Omental fat pad (tissue), 4 donors: ENCODE results near the gene NDST4. TPM values are rescaled to one million over a fixed set of nuclear protein-coding genes. Genes with fewer than 3 reads are reported as not detected.

Experiments used
- ATAC-seq: fragments of 150-250 bp; one replicate; pipeline ENCODE4 v1.9.1; 2016; ENCODE audit warnings: mild to moderate bottlenecking, moderate library complexity; ENCODE audit not compliant: low FRiP score
- DNase-seq: peaks from one replicate; pipeline ENCODE4 v3.0.0-alpha.2; 2019; ENCODE audit warnings: low spot score
- total RNA-seq, 4 donors: library from RNA; depleted of rRNA; stranded (reverse); fragments of >200 nt; gene quantifications; one replicate each; pipeline ENCODE4 v1.1.0, GENCODE V29; 2016
- TF ChIP-seq, protein P1 (sequence below), 3 donors: fragments of 450-650 bp; IDR thresholded peaks; one replicate each; pipeline ENCODE4 v1.5.1; 2016 to 2017; ENCODE audit warnings: antibody characterized with exemption in 3 of 3, mild to moderate bottlenecking in 3 of 3, moderate library complexity in 2 of 3

Gene NDST4
- total RNA-seq, 4 donors from 2014 or later = not detected

DNA sequence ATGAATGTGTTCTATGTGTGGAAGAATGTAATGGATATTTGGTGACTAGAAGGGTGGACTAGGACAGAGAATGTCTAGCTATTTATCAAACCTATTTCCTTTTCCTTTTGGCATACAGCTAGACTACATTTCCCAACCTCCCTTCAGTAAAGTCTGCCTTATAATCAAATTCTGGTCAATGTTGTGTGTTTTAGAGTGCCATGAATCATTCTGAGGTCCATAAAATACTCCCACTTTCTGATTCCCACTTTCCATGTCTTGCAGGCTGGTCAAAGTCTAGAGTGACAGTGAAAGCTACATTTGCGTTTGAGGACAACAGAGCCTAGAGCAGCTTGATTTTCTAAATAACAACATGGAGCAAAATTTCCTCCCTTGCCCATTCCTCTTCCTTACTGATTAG is 297.7 kb downstream of the NDST4 start:
- ATAC-seq (no peak), DNase-seq (no peak)
- TF ChIP-seq, protein P1, sequence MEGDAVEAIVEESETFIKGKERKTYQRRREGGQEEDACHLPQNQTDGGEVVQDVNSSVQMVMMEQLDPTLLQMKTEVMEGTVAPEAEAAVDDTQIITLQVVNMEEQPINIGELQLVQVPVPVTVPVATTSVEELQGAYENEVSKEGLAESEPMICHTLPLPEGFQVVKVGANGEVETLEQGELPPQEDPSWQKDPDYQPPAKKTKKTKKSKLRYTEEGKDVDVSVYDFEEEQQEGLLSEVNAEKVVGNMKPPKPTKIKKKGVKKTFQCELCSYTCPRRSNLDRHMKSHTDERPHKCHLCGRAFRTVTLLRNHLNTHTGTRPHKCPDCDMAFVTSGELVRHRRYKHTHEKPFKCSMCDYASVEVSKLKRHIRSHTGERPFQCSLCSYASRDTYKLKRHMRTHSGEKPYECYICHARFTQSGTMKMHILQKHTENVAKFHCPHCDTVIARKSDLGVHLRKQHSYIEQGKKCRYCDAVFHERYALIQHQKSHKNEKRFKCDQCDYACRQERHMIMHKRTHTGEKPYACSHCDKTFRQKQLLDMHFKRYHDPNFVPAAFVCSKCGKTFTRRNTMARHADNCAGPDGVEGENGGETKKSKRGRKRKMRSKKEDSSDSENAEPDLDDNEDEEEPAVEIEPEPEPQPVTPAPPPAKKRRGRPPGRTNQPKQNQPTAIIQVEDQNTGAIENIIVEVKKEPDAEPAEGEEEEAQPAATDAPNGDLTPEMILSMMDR (IDR thresholded peaks at IDR 0.05) = no peak

- TF ChIP-seq, protein P1 (IDR thresholded peaks at IDR 0.05) = no peak
- ATAC-seq = no peak
- DNase-seq = no peak
Observed at GRCh38 chr4:114813961-114814360, 299.5 kb downstream of the NDST4 start.

DNA sequence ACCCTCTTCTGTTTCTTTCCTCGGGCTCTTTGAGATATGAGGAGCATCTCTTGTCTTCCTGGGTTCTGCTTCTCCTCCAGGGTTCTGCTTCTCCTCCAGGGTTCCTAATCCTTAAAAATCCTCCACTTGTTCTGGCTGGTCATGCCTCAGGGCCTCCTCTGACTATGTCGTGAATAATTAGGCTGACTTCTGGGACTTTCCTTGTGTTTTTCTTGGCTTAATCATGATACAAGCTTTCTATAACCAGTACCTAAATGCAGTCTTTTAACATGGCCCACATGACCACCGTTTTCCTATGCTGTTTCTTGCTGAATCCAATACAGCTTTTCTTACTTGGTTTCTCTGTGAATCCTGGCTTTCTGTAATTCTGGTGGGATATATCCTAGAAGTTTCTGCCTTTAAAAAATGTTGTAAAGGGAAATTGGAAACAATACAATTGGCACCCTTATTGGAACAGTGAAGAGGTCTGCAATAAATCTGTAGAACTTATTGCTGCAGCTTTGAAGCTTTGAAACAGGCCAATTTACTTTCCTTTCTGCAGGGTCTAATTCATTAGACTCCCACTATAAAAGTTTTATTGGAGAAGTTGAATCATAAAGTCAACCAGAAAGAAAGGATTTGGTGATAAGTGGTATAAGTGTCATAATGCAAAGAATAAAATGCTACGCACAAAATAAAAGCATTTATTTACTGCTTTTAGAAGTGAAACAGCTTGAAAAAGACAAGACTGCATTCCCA is 301.7 kb downstream of the NDST4 start:
- DNase-seq (no peak), ATAC-seq (no peak)
- TF ChIP-seq, protein P1 (IDR thresholded peaks at IDR 0.05) = no peak

GRCh38 chr4:114807759-114808404 is 305.5 kb downstream of the NDST4 start:
- TF ChIP-seq, protein P1 (IDR thresholded peaks at IDR 0.05) = no peak
- ATAC-seq = no peak
- DNase-seq = no peak

DNA sequence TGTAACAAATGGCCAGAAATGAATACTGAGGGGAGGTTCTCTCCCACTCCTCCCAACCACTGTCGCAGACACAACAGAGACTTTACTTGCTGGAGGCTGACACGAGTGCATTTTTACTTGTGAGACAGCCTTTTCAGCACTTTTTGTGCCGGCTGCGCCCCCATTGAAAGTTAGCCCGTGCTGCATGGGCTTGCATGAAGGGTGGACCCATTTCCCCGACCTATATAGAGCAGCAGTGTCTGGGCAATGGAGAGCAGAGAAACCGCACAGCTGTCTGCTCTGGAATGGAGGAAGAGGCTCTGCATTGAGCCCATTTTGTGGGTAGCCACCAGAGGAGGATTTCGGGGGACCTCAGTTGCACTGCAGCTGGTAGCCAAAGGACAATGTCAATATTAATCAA is 306.1 kb downstream of the NDST4 start:
- no peak for ATAC-seq
- TF ChIP-seq, protein P1 (IDR thresholded peaks at IDR 0.05) = no peak
- no peak for DNase-seq

- DNase-seq (no peak), ATAC-seq (no peak)
- TF ChIP-seq, protein P1 (IDR thresholded peaks at IDR 0.05) = no peak
Observed at GRCh38 chr4:114791976-114792375, 321.4 kb downstream of the NDST4 start.

DNA sequence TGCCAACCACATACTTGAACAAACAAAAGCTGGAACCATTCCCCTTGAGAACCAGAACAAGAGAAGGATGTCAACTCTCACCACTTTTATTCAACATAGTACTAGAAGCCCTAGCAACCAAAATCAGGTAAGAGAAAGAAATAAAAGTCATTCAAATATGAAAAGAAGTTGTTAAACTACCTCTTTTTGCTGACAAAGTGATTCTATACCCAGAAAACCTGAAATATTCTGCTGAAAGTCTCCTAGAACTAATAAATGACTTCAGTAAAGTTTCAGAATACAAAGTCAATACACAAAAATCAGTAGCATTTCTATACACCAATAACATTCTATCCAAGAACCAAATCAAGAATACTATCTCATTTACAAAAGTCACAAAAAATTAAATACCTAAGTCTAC is 327.9 kb downstream of the NDST4 start:
- DNase-seq (no peak), ATAC-seq (no peak)
- TF ChIP-seq, protein P1 (IDR thresholded peaks at IDR 0.05) = no peak
